Measurements from ENCODE around the gene SGCD.

DNA sequence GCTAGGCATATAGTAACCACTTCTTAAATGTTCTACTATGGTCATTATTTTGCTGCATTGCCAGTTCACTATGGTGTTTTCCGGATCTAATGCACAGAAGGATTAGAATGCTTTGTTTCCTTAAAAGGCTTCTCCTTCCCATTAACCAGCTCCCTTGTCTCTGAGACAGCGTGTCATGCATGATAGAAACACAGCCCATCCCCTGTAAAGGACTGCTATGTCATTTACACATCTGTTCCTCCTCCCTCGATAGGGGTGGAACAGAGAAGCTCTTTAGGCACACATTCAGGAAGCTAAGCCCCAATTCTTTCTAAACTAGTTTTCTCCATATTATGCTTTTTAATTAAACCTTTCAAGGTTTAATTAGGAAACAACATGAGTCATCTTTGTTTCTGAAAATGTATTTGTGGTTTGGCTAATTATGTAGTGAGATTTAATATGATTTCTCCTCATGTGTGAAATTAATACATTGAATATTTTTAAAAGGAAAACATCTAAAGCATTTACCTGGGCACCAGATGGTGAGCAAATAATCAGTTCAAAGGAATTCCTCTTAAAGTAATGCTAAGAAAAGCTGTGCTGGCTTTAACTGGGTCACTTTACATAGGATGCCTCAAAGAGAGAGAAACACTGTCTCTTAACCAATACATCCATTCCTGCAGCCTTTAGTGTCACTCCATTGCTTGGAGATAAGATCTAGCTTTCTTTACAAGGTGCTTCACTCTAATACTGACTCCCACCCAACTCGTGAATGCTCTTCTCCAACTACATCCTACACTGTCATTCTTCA lies 389.8 kb downstream of the SGCD start:
- TF ChIP-seq CTBP1 (IDR thresholded peaks at IDR 0.05; ENCODE audit: borderline replicate concordance) (no peak), ELF4 (IDR thresholded peaks at IDR 0.05) (no peak)
- TF ChIP-seq, protein P1, sequence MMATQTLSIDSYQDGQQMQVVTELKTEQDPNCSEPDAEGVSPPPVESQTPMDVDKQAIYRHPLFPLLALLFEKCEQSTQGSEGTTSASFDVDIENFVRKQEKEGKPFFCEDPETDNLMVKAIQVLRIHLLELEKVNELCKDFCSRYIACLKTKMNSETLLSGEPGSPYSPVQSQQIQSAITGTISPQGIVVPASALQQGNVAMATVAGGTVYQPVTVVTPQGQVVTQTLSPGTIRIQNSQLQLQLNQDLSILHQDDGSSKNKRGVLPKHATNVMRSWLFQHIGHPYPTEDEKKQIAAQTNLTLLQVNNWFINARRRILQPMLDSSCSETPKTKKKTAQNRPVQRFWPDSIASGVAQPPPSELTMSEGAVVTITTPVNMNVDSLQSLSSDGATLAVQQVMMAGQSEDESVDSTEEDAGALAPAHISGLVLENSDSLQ (IDR thresholded peaks at IDR 0.05) = no peak

Data from HEK293T (cell line).